Tongue (tissue), 2 donors: ENCODE data around the gene GSTA1. TPM values are rescaled to one million over a fixed set of nuclear protein-coding genes. Genes with fewer than 3 reads are reported as not detected.
"Not testable (repeated sequence)": the region's sequence is repeated elsewhere in the genome, so short reads cannot be mapped to it uniquely, and the experiment has no call there.

Experiments used
- DNase-seq: peaks from one replicate; pipeline ENCODE4 v3.0.0-alpha.2; 2015
- total RNA-seq: library from RNA; depleted of rRNA; stranded (reverse); fragments of >200 nt; gene quantifications from one replicate; pipeline ENCODE4 v1.2.3, GENCODE V29; 2014

GSTA1 gene
- total RNA-seq: 1.6 TPM

GRCh38 chr6:52803668-52804255, at the start of gene GSTA1:
GSTA1 (minus strand) TSS chr6:52803816; CDS start chr6:52799267, 4,549 bp downstream.
- DNase-seq: not testable (repeated sequence)

GRCh38 chr6:52849137-52849536, 45.5 kb upstream of the GSTA1 start:
- DNase-seq: no peak

- DNase-seq: no peak
These were observed 42.4 kb upstream of the GSTA1 start for GRCh38 chr6:52846002-52846401.

GRCh38 chr6:52843605-52844004, 40.0 kb upstream of the GSTA1 start:
- no peak for DNase-seq

GRCh38 chr6:52840763-52841585, 37.4 kb upstream of the GSTA1 start, which contains the start of gene GSTA5:
GSTA5 (minus strand) TSS chr6:52840813.
- DNase-seq: no peak

GRCh38 chr6:52839124-52840055, 35.8 kb upstream of the GSTA1 start:
- peak; percentile 50 for DNase-seq

GRCh38 chr6:52834481-52834880, 30.9 kb upstream of the GSTA1 start:
- no peak for DNase-seq

GRCh38 chr6:52830869-52831268, 27.3 kb upstream of the GSTA1 start:
- DNase-seq: not testable (repeated sequence)

- no peak for DNase-seq
These were observed 25.6 kb upstream of the GSTA1 start for GRCh38 chr6:52829046-52829817.

- not testable (repeated sequence) for DNase-seq
These were observed 25.0 kb upstream of the GSTA1 start for GRCh38 chr6:52828621-52829020.

- not testable (repeated sequence) for DNase-seq
These were observed 23.6 kb upstream of the GSTA1 start for GRCh38 chr6:52827073-52827783.

- no peak for DNase-seq
These were observed 22.9 kb upstream of the GSTA1 start for GRCh38 chr6:52826513-52826912.

- DNase-seq: not testable (repeated sequence)
These were observed 22.4 kb upstream of the GSTA1 start for GRCh38 chr6:52825900-52826459.

GRCh38 chr6:52825270-52825793, 21.7 kb upstream of the GSTA1 start:
- not testable (repeated sequence) for DNase-seq

- no peak for DNase-seq
These were observed 18.2 kb upstream of the GSTA1 start for GRCh38 chr6:52821842-52822241.

GRCh38 chr6:52820198-52820597, 16.6 kb upstream of the GSTA1 start:
- no peak for DNase-seq

GRCh38 chr6:52815167-52816092, 11.8 kb upstream of the GSTA1 start:
- peak; percentile 32 for DNase-seq

- not testable (repeated sequence) for DNase-seq
These were observed 10.9 kb upstream of the GSTA1 start for GRCh38 chr6:52814545-52814944.

- DNase-seq: not testable (repeated sequence)
These were observed 6.2 kb upstream of the GSTA1 start for GRCh38 chr6:52809777-52810176.
